ENCODE data around the gene EXOSC3. TPM values are rescaled to one million over a fixed set of nuclear protein-coding genes. Genes with fewer than 3 reads are reported as not detected.

The EXOSC3 gene
- total and polyA plus RNA-seq, 2 of the 13 experiments (the other 11 are each of a cell fraction or from before 2014, with no cell fraction given), result 17.5 to 68.7 TPM

- TF ChIP-seq ZNF879 (CRISPR knock-in tag; IDR thresholded peaks at IDR 0.05) (peak; percentile 6; the same call in 1 of the 2 replicates), ZKSCAN5 (CRISPR knock-in tag; IDR thresholded peaks at IDR 0.05) (no peak), MATR3 (CRISPR knock-in tag; IDR thresholded peaks at IDR 0.05) (no peak), NONO (IDR thresholded peaks at IDR 0.05) (no peak), NONO (CRISPR knock-in tag; conservative IDR thresholded peaks at IDR 0.05) (peak; percentile 100), SIN3B (IDR thresholded peaks at IDR 0.05; ENCODE audit: low read length) (peak; percentile 91), IRF9 (CRISPR knock-in tag; IDR thresholded peaks at IDR 0.05; ENCODE audit: borderline replicate concordance) (peak; percentile 91), BATF2 (CRISPR knock-in tag; IDR thresholded peaks at IDR 0.05) (no peak), MAX (IDR thresholded peaks at IDR 0.05) (peak; percentile 89), NR0B2 (CRISPR knock-in tag; IDR thresholded peaks at IDR 0.05) (peak; percentile 87), NFKB2 (CRISPR knock-in tag; IDR thresholded peaks at IDR 0.05; ENCODE audit: borderline replicate concordance) (peak; percentile 64; the same call in 1 of the 2 replicates), TAF1 (CRISPR knock-in tag; IDR thresholded peaks at IDR 0.05) (peak; percentile 91), TBX3 (IDR thresholded peaks at IDR 0.05; ENCODE audit: borderline replicate concordance) (peak; percentile 87), HINFP (CRISPR knock-in tag; IDR thresholded peaks at IDR 0.05; ENCODE audit: low read depth) (peak; percentile 84), GATAD1 (CRISPR knock-in tag; IDR thresholded peaks at IDR 0.05) (peak; percentile 98), GMEB1 (CRISPR knock-in tag; IDR thresholded peaks at IDR 0.05; ENCODE audit: borderline replicate concordance) (peak; percentile 81), TFDP2 (CRISPR knock-in tag; IDR thresholded peaks at IDR 0.05) (peak; percentile 90), ELF4 (CRISPR knock-in tag; IDR thresholded peaks at IDR 0.05; ENCODE audit: borderline replicate concordance) (no peak), NR2F6 (IDR thresholded peaks at IDR 0.05) (peak; percentile 20; the same call in 1 of the 2 replicates), NR2F6 (CRISPR knock-in tag; IDR thresholded peaks at IDR 0.05) (peak; percentile 71; the same call in 1 of the 2 replicates), ZGPAT (CRISPR knock-in tag; IDR thresholded peaks at IDR 0.05) (peak; percentile 96), SIN3A (IDR thresholded peaks at IDR 0.05; ENCODE audit: borderline replicate concordance, low read depth, low read length) (peak; percentile 78; the same call in 1 of the 2 replicates)
Observed at GRCh38 chr9:37800631-37801286, 15.9 kb upstream of the EXOSC3 start, which contains the start of gene DCAF10 (continued).
